Natural killer cell treated with Interleukin-12 subunit alpha and Interleukin-12 subunit beta and Interleukin-15 and Interleukin-18, amount 100 ng/mL, for 72 hours (primary cell): ENCODE data around the gene HPSE2. TPM values are rescaled to one million over a fixed set of nuclear protein-coding genes. Genes with fewer than 3 reads are reported as not detected.

Experiments
- ATAC-seq, 2 donors: fragments of 150-1000 bp; cut with Tn5 transposase in 1 of 2; sonication (Bioruptor Pico), chemical (Tn5 transposase) in 1 of 2; 2 replicates each; pipeline ENCODE4 v1.10.0; 2021
- DNase-seq: peaks from one replicate; pipeline ENCODE4 v3.0.0; 2022; ENCODE audit warnings: low spot score
- H3K27ac Mint-ChIP-seq, 2 donors: 1 replicate in 1 of 2; 2 replicates in 1 of 2; pipeline ENCODE4 v1.8.0; 2022; ENCODE audit warnings: mixed read lengths in 2 of 2, mild to moderate bottlenecking in 1 of 2, moderate library complexity in 1 of 2
- H3K27me3 Mint-ChIP-seq, 2 donors: 1 replicate in 1 of 2; 2 replicates in 1 of 2; pipeline ENCODE4 v1.8.0; 2022; ENCODE audit warnings: mixed read lengths in 2 of 2
- H3K36me3 Mint-ChIP-seq: one replicate; pipeline ENCODE4 v1.8.0; 2022; ENCODE audit warnings: mixed read lengths
- H3K4me1 Mint-ChIP-seq, 2 donors: 1 replicate in 1 of 2; 2 replicates in 1 of 2; pipeline ENCODE4 v1.8.0; 2022; ENCODE audit warnings: low read depth in 2 of 2, mixed read lengths in 2 of 2, mild to moderate bottlenecking in 1 of 2
- H3K4me3 Mint-ChIP-seq: one replicate; pipeline ENCODE4 v1.8.0; 2022; ENCODE audit warnings: mixed read lengths
- H3K9me3 Mint-ChIP-seq: 2 replicates; pipeline ENCODE4 v1.8.0; 2022; ENCODE audit warnings: mixed read lengths
- total RNA-seq, 2 donors: library from RNA; stranded (reverse); gene quantifications; one replicate each; pipeline ENCODE4 v1.2.3, GENCODE V29; 2022

The HPSE2 gene
- total RNA-seq, 2 donors from 2014 or later = not detected

- no peaks in the 10 kb centered on the region for H3K27me3 Mint-ChIP-seq
- DNase-seq (no peak), ATAC-seq (no peak)
- no peak overlapping the region for H3K27ac Mint-ChIP-seq
- H3K4me3 Mint-ChIP-seq = no peak overlapping the region
- peaks cover 16% of the 10 kb centered on the region for H3K9me3 Mint-ChIP-seq
- no peaks in the 10 kb centered on the region for H3K4me1 Mint-ChIP-seq
- no peaks in the 10 kb centered on the region for H3K36me3 Mint-ChIP-seq
Observed at GRCh38 chr10:99123336-99123735, 112.3 kb downstream of the HPSE2 start.

GRCh38 chr10:99119258-99119748, 116.3 kb downstream of the HPSE2 start:
- Mint-ChIP-seq H3K27ac (no peak overlapping the region), H3K9me3 (peaks cover 14% of the 10 kb centered on the region)

GRCh38 chr10:99115703-99116102, 119.9 kb downstream of the HPSE2 start:
- ATAC-seq = no peak
- Mint-ChIP-seq H3K27ac (no peak overlapping the region), H3K4me1 (no peaks in the 10 kb centered on the region), H3K36me3 (peaks cover 5% of the 10 kb centered on the region), H3K9me3 (peaks cover 10% of the 10 kb centered on the region), H3K4me3 (no peak overlapping the region), H3K27me3 (no peaks in the 10 kb centered on the region)
- no peak for DNase-seq

More at GRCh38 chr10:99119258-99119748, 116.3 kb downstream of the HPSE2 start:
- Mint-ChIP-seq H3K4me1 (no peaks in the 10 kb centered on the region), H3K4me3 (no peak overlapping the region), H3K27me3 (no peaks in the 10 kb centered on the region), H3K36me3 (peaks cover 5% of the 10 kb centered on the region)
- DNase-seq = no peak
- no peak for ATAC-seq

GRCh38 chr10:99085358-99085757, 150.3 kb downstream of the HPSE2 start:
- no peak for DNase-seq
- H3K9me3 Mint-ChIP-seq = peaks cover 10% of the 10 kb centered on the region
- no peaks in the 10 kb centered on the region for H3K36me3 Mint-ChIP-seq
- ATAC-seq = no peak
- no peak overlapping the region for H3K27ac Mint-ChIP-seq
- H3K4me3 Mint-ChIP-seq = no peak overlapping the region
- H3K27me3 Mint-ChIP-seq = no peaks in the 10 kb centered on the region
- no peaks in the 10 kb centered on the region for H3K4me1 Mint-ChIP-seq

GRCh38 chr10:99084161-99084560, 151.5 kb downstream of the HPSE2 start:
- ATAC-seq = no peak
- Mint-ChIP-seq H3K4me3 (no peak overlapping the region), H3K27ac (no peak overlapping the region), H3K9me3 (peaks cover 10% of the 10 kb centered on the region), H3K4me1 (no peaks in the 10 kb centered on the region), H3K36me3 (no peaks in the 10 kb centered on the region), H3K27me3 (no peaks in the 10 kb centered on the region)
- no peak for DNase-seq

GRCh38 chr10:99080275-99080945, 155.2 kb downstream of the HPSE2 start:
- H3K36me3 Mint-ChIP-seq = no peaks in the 10 kb centered on the region
- peaks cover 9% of the 10 kb centered on the region for H3K9me3 Mint-ChIP-seq
- H3K27me3 Mint-ChIP-seq = no peaks in the 10 kb centered on the region
- DNase-seq (no peak), ATAC-seq (no peak)
- no peaks in the 10 kb centered on the region for H3K4me1 Mint-ChIP-seq
- no peak overlapping the region for H3K27ac Mint-ChIP-seq
- no peak overlapping the region for H3K4me3 Mint-ChIP-seq

- DNase-seq = no peak
- Mint-ChIP-seq H3K27ac (no peak overlapping the region), H3K4me3 (no peak overlapping the region), H3K36me3 (no peaks in the 10 kb centered on the region), H3K9me3 (peaks cover 12% of the 10 kb centered on the region), H3K4me1 (no peaks in the 10 kb centered on the region), H3K27me3 (no peaks in the 10 kb centered on the region)
- ATAC-seq = no peak
Observed at GRCh38 chr10:99062591-99062990, 173.1 kb downstream of the HPSE2 start.

- no peak for ATAC-seq
- no peaks in the 10 kb centered on the region for H3K27me3 Mint-ChIP-seq
- no peak overlapping the region for H3K27ac Mint-ChIP-seq
- peaks cover 16% of the 10 kb centered on the region for H3K9me3 Mint-ChIP-seq
- H3K4me3 Mint-ChIP-seq = no peak overlapping the region
- H3K4me1 Mint-ChIP-seq = no peaks in the 10 kb centered on the region
- no peaks in the 10 kb centered on the region for H3K36me3 Mint-ChIP-seq
- no peak for DNase-seq
Observed at GRCh38 chr10:99058762-99059161, 176.9 kb downstream of the HPSE2 start.

- H3K4me1 Mint-ChIP-seq = no peaks in the 10 kb centered on the region
- H3K9me3 Mint-ChIP-seq = peaks cover 16% of the 10 kb centered on the region
- DNase-seq = no peak
- no peak overlapping the region for H3K27ac Mint-ChIP-seq
- H3K36me3 Mint-ChIP-seq = no peaks in the 10 kb centered on the region
- ATAC-seq = no peak
- no peaks in the 10 kb centered on the region for H3K27me3 Mint-ChIP-seq
- no peak overlapping the region for H3K4me3 Mint-ChIP-seq
Observed at GRCh38 chr10:99057936-99058690, 177.5 kb downstream of the HPSE2 start.

- no peaks in the 10 kb centered on the region for H3K4me1 Mint-ChIP-seq
- no peak overlapping the region for H3K27ac Mint-ChIP-seq
- DNase-seq (no peak), ATAC-seq (no peak)
- no peak overlapping the region for H3K4me3 Mint-ChIP-seq
- no peaks in the 10 kb centered on the region for H3K36me3 Mint-ChIP-seq
- H3K9me3 Mint-ChIP-seq = peaks cover 16% of the 10 kb centered on the region
- H3K27me3 Mint-ChIP-seq = no peaks in the 10 kb centered on the region
Observed at GRCh38 chr10:99045671-99046070, 190.0 kb downstream of the HPSE2 start.

GRCh38 chr10:99042051-99042771, 193.4 kb downstream of the HPSE2 start:
- no peaks in the 10 kb centered on the region for H3K4me1 Mint-ChIP-seq
- no peak overlapping the region for H3K4me3 Mint-ChIP-seq
- H3K27ac Mint-ChIP-seq = no peak overlapping the region
- ATAC-seq (no peak), DNase-seq (no peak)
- H3K27me3 Mint-ChIP-seq = no peaks in the 10 kb centered on the region
- no peaks in the 10 kb centered on the region for H3K36me3 Mint-ChIP-seq
- H3K9me3 Mint-ChIP-seq = peaks cover 11% of the 10 kb centered on the region

GRCh38 chr10:99041468-99041867, 194.2 kb downstream of the HPSE2 start:
- no peaks in the 10 kb centered on the region for H3K27me3 Mint-ChIP-seq

GRCh38 chr10:99013885-99014284, 221.8 kb downstream of the HPSE2 start:
- H3K4me3 Mint-ChIP-seq = no peak overlapping the region
- no peak overlapping the region for H3K27ac Mint-ChIP-seq
- no peaks in the 10 kb centered on the region for H3K36me3 Mint-ChIP-seq
- peaks cover 13% of the 10 kb centered on the region for H3K9me3 Mint-ChIP-seq
- H3K27me3 Mint-ChIP-seq = no peaks in the 10 kb centered on the region
- no peak for DNase-seq
- no peaks in the 10 kb centered on the region for H3K4me1 Mint-ChIP-seq
- no peak for ATAC-seq

More at GRCh38 chr10:99041468-99041867, 194.2 kb downstream of the HPSE2 start:
- Mint-ChIP-seq H3K4me1 (no peaks in the 10 kb centered on the region), H3K9me3 (peaks cover 11% of the 10 kb centered on the region), H3K36me3 (no peaks in the 10 kb centered on the region), H3K4me3 (no peak overlapping the region), H3K27ac (no peak overlapping the region)
- ATAC-seq = peak; percentile 32 to 33
- DNase-seq = no peak

- Mint-ChIP-seq H3K27me3 (no peaks in the 10 kb centered on the region), H3K9me3 (peaks cover 10% of the 10 kb centered on the region), H3K4me1 (no peaks in the 10 kb centered on the region), H3K27ac (no peak overlapping the region), H3K4me3 (no peak overlapping the region), H3K36me3 (peaks cover 4% of the 10 kb centered on the region)
- no peak for DNase-seq
- no peak for ATAC-seq
Observed at GRCh38 chr10:99010286-99010685, 225.4 kb downstream of the HPSE2 start.
